A549 (cell line): ENCODE data around the gene JMJD4. TPM values are rescaled to one million over a fixed set of nuclear protein-coding genes. Genes with fewer than 3 reads are reported as not detected.

ENCODE experiments used
- ATAC-seq, 2 experiments: fragments of 200-7000 bp in 1 of 2; fragments of >200 bp in 1 of 2; cut with Nextera tagmentation in 1 of 2; cut with Tn5 transposase in 1 of 2; 3 replicates each; pipeline versions ENCODE4 v1.8.0 to v1.9.1; 2018 to 2020; ENCODE audit warnings: mild to moderate bottlenecking in 1 of 2, moderate library complexity in 1 of 2
- CTCF ChIA-PET: fragments of 300-600 bp; sonication (Branson Sonifier 250); formaldehyde crosslinking; extraction: SDS; loops from one replicate; lab custom pipeline; 2021; ENCODE audit warnings: antibody characterized with exemption, inconsistent platforms; lab: Yijun Ruan, JAX
- POLR2A ChIA-PET: fragments of 350-600 bp; formaldehyde crosslinking; extraction: SDS; loops from one replicate; lab custom pipeline; 2021; ENCODE audit warnings: antibody characterized with exemption, inconsistent platforms; lab: Yijun Ruan, JAX
- DNase-seq, 2 experiments: peaks; one replicate each; pipeline versions ENCODE4 v3.0.0 to v3.0.0-alpha.2; 2011 to 2016; ENCODE audit warnings: low read depth in 1 of 2, low spot score in 1 of 2
- FAIRE-seq: peaks from 2 replicates; lab custom pipeline; 2011; peaks lifted over from hg19 to GRCh38; lab: Jason Lieb, UNC
- H3K27ac ChIP-seq, 2 experiments: fragments of >200 bp; sonication (Bioruptor Twin); formaldehyde crosslinking; 3 replicates each; pipeline ENCODE4 v1.5.1; 2016 to 2017
- H3K4me1 ChIP-seq: fragments of >200 bp; sonication (Bioruptor Twin); formaldehyde crosslinking; 3 replicates; pipeline ENCODE4 v1.6.1; 2016
- H3K4me2 ChIP-seq: fragments of >200 bp; sonication (Bioruptor Twin); formaldehyde crosslinking; 3 replicates; pipeline ENCODE4 v1.6.1; 2016
- H3K4me3 ChIP-seq: fragments of >200 bp; sonication (Bioruptor Twin); formaldehyde crosslinking; 3 replicates; pipeline ENCODE4 v1.5.1; 2016
- H3K9me3 ChIP-seq: fragments of >200 bp; sonication (Bioruptor Twin); formaldehyde crosslinking; 3 replicates; pipeline ENCODE4 v1.6.1; 2016
- CBX2 ChIP-seq: fragments of 200-600 bp; sonication (generic); IDR thresholded peaks from 2 replicates; pipeline ENCODE4 v1.6.1; 2016; ENCODE audit warnings: low read depth, mild to moderate bottlenecking, borderline replicate concordance
- EP300 ChIP-seq, 2 experiments: fragments of >200 bp; sonication (Bioruptor Twin); formaldehyde crosslinking; IDR thresholded peaks; 2 replicates in 1 of 2; 3 replicates in 1 of 2; pipeline ENCODE4 v1.6.1; 2016 to 2017
- FOSB ChIP-seq: fragments of 250-450 bp; sonication (Bioruptor Pico); IDR thresholded peaks from 2 replicates; pipeline ENCODE4 v1.5.0; 2020; ENCODE audit warnings: mild to moderate bottlenecking, moderate library complexity
- HEYL ChIP-seq: fragments of 250-450 bp; sonication (Bioruptor Pico); IDR thresholded peaks from 2 replicates; pipeline ENCODE4 v1.8.0; 2021; ENCODE audit warnings: mild to moderate bottlenecking, moderate library complexity
- HOXA7 ChIP-seq: fragments of 250-450 bp; sonication (Bioruptor Pico); IDR thresholded peaks from 2 replicates; pipeline ENCODE4 v1.5.0; 2020; ENCODE audit warnings: mild to moderate bottlenecking, moderate library complexity
- KDM5A ChIP-seq: fragments of 200-600 bp; sonication (generic); IDR thresholded peaks from 2 replicates; pipeline ENCODE4 v1.6.1; 2016; ENCODE audit warnings: antibody characterized with exemption, mild to moderate bottlenecking
- MAFK ChIP-seq: fragments of 450-650 bp; IDR thresholded peaks from 2 replicates; pipeline ENCODE4 v1.6.1; 2014; ENCODE audit not compliant: partially characterized antibody
- NPAS2 ChIP-seq: fragments of 250-450 bp; sonication (Bioruptor Pico); IDR thresholded peaks from 2 replicates; pipeline ENCODE4 v1.8.0; 2022; ENCODE audit warnings: mild to moderate bottlenecking, moderate library complexity, borderline replicate concordance
- NR3C1 ChIP-seq: fragments of >200 bp; sonication (Bioruptor Twin); formaldehyde crosslinking; IDR thresholded peaks from 3 replicates; pipeline ENCODE4 v1.6.1; 2017
- POLR2A ChIP-seq: IDR thresholded peaks from 2 replicates; pipeline ENCODE4 v1.6.1; 2012; ENCODE audit warnings: mild to moderate bottlenecking, low read length
- RARB ChIP-seq: fragments of 250-450 bp; sonication (Bioruptor Pico); IDR thresholded peaks from 2 replicates; pipeline ENCODE4 v1.8.0; 2021; ENCODE audit warnings: mild to moderate bottlenecking, moderate library complexity
- SMC3 ChIP-seq: fragments of >200 bp; sonication (Bioruptor Twin); formaldehyde crosslinking; IDR thresholded peaks from 3 replicates; pipeline ENCODE4 v1.6.1; 2018; ENCODE audit warnings: inconsistent platforms
- SREBF2 ChIP-seq: fragments of 450-650 bp; IDR thresholded peaks from 2 replicates; pipeline ENCODE4 v1.6.1; 2014; ENCODE audit warnings: mild to moderate bottlenecking, moderate library complexity
- TFCP2L1 ChIP-seq: fragments of 250-450 bp; sonication (Bioruptor Pico); IDR thresholded peaks from 2 replicates; pipeline ENCODE4 v1.5.0; 2021; ENCODE audit warnings: mild to moderate bottlenecking
- ZNF302 ChIP-seq: fragments of 250-450 bp; sonication (Bioruptor Pico); IDR thresholded peaks from 2 replicates; pipeline ENCODE4 v1.9.0; 2021; ENCODE audit warnings: inconsistent platforms, mild to moderate bottlenecking, moderate library complexity
- WGBS: methylation state at CpG from one replicate; pipeline ENCODE4 v1.1.6; 2017; ENCODE audit errors: missing lambda C conversion rate; 5-methylcytosine and 5-hydroxymethylcytosine counted together
- polyA plus RNA-seq, 4 experiments: library from polyadenylated mRNA; depleted of rRNA in 3 of 4; stranded (reverse); fragments of >200 nt; fragmentation: RNase III in 1 of 4; extraction: RNeasy Plus Mini Kit Qiagen cat#74134 plus additional on column Dnase treatment in 1 of 4; gene quantifications; 2 replicates in 3 of 4; 3 replicates in 1 of 4; pipeline ENCODE4 v1.2.3, GENCODE V29; 2011 to 2017
- TF ChIP-seq, protein P1 (sequence below): fragments of 250-450 bp; sonication (Bioruptor Pico); IDR thresholded peaks from 2 replicates; pipeline ENCODE4 v1.5.0; 2021; ENCODE audit warnings: mild to moderate bottlenecking, moderate library complexity, borderline replicate concordance
- TF ChIP-seq, protein P2 (sequence below): fragments of >200 bp; sonication (Bioruptor Twin); formaldehyde crosslinking; IDR thresholded peaks from 3 replicates; pipeline ENCODE4 v1.6.1; 2016
- TF ChIP-seq, protein P3 (sequence below): fragments of 450-650 bp; IDR thresholded peaks from 2 replicates; pipeline ENCODE4 v1.6.1; 2014; ENCODE audit warnings: antibody characterized with exemption
- TF ChIP-seq, protein P4 (sequence below): fragments of 250-450 bp; sonication (Bioruptor Pico); IDR thresholded peaks from 2 replicates; pipeline ENCODE4 v1.5.0; 2020; ENCODE audit warnings: low read depth, mild to moderate bottlenecking, moderate library complexity

The JMJD4 gene
- polyA plus RNA-seq, 2 of the 4 experiments (the other 2 are of a cell fraction) = 18.8 to 21.2 TPM

DNA sequence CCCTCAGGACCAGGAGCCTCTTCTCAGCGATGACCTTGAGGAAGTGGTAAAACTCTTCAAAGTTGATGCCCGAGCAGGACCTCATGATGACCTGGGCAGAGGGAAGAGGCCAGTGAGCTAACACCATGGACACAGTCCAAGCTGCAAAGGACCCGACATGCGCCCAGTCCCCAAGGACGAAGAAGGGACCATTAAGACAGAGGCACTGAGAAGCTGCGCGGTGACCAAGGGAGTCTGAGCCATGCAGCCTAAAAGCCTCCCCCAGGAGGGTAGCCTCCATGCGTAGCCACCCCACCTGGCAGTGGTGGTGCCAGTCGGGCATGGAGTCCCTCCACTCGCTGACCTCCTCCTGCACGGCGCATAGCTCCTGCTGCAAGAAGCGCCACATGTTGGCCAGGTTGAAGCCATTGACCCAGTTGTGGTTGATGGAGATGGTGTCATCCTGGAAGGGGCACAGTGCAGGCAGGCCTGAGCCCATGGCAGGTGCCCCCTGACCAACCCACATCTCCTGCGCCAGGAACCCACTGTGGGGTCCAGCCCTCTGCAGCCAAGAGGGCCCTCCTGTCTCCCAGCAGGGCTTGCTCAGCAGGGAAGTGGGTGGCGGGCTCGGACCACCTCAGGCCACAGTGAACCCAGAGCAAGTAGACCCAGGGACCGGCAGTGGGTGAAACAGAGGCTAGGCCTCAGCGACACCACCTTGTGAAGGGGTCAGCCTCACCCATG, 2.4 kb downstream of the JMJD4 start:
- 94% methylated on average over 16 of the region's 18 CpGs for WGBS
- POLR2A ChIA-PET = no interaction called here
- CTCF ChIA-PET = interaction anchor here (1.0 kb wide), 1 partner anchor 29 kb away, joined by 3 read pairs; no protein-coding TSS in a partner anchor
- no peak overlapping the region for H3K4me3 ChIP-seq
- no peak overlapping the region for H3K4me2 ChIP-seq
- peaks cover 21% of the 10 kb centered on the region; the same call in 2 of the 3 replicates for H3K4me1 ChIP-seq
- DNase-seq (no peak), ATAC-seq (no peak), FAIRE-seq (no peak)
- no peaks in the 10 kb centered on the region for H3K9me3 ChIP-seq
- no peak for TF ChIP-seq ZNF302 (CRISPR knock-in tag)
- no peak for TF ChIP-seq KDM5A
- no peak for TF ChIP-seq TFCP2L1 (CRISPR knock-in tag)
- TF ChIP-seq, protein P1, sequence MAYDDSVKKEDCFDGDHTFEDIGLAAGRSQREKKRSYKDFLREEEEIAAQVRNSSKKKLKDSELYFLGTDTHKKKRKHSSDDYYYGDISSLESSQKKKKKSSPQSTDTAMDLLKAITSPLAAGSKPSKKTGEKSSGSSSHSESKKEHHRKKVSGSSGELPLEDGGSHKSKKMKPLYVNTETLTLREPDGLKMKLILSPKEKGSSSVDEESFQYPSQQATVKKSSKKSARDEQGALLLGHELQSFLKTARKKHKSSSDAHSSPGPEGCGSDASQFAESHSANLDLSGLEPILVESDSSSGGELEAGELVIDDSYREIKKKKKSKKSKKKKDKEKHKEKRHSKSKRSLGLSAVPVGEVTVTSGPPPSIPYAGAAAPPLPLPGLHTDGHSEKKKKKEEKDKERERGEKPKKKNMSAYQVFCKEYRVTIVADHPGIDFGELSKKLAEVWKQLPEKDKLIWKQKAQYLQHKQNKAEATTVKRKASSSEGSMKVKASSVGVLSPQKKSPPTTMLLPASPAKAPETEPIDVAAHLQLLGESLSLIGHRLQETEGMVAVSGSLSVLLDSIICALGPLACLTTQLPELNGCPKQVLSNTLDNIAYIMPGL = no peak
- TF ChIP-seq MAFK = no peak
- TF ChIP-seq HOXA7 = no peak
- TF ChIP-seq, protein P2, sequence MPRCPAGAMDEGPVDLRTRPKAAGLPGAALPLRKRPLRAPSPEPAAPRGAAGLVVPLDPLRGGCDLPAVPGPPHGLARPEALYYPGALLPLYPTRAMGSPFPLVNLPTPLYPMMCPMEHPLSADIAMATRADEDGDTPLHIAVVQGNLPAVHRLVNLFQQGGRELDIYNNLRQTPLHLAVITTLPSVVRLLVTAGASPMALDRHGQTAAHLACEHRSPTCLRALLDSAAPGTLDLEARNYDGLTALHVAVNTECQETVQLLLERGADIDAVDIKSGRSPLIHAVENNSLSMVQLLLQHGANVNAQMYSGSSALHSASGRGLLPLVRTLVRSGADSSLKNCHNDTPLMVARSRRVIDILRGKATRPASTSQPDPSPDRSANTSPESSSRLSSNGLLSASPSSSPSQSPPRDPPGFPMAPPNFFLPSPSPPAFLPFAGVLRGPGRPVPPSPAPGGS = no peak
- TF ChIP-seq FOSB = no peak
- no peak overlapping the region for H3K27ac ChIP-seq

DNA sequence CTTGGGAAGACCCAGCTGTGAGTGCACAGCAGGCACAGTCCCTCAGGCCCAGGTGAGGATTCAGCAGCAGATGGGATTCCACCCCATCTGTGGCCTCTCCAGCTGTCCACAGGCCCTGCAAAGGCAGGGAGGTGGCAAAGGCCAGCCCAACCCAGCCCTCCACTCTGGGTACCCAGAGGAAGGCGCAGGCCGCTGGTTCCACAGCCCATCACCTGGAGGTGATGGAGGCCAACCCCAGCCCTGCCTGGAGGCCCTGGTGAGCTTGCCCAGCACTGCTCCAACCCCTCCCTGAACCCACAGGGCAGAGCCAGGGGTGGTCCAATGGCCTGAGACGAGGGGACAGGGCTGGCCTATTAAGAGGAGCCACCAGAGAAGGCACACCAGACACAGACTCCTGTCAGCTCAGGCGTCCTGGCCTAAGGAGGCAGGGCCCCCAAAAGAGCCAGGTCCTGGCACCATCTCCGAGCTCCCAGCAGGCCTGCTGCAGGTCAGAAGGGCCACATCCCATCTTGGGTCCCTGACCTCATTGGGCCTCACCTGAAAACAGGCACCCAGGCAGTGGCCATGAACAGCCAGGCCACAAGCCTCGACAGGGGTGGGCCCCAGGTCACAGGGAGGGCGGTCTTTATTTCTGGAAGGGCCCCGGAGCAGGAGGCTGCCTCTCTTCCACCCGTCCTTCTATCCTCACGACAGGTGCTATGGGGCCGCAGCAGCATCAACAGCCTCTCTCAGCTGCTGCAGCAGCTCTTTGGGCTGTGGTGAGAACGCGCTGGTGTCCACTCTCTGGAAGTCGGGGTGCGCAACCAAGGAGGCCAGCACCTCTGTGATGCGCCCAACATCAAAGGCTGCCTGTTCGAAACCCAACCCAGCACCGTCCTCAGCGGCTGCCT, 3.2 kb downstream of the JMJD4 start:
- DNase-seq (no peak), FAIRE-seq (no peak), ATAC-seq (no peak)
- H3K4me3 ChIP-seq = no peak overlapping the region
- no peak overlapping the region for H3K4me2 ChIP-seq
- no peaks in the 10 kb centered on the region for H3K9me3 ChIP-seq
- TF ChIP-seq CBX2 (no peak), NR3C1 (no peak), NPAS2 (CRISPR knock-in tag) (no peak), POLR2A (no peak), SMC3 (no peak), FOSB (no peak), SREBF2 (no peak), RARB (no peak), MAFK (no peak)
- TF ChIP-seq, protein P3, sequence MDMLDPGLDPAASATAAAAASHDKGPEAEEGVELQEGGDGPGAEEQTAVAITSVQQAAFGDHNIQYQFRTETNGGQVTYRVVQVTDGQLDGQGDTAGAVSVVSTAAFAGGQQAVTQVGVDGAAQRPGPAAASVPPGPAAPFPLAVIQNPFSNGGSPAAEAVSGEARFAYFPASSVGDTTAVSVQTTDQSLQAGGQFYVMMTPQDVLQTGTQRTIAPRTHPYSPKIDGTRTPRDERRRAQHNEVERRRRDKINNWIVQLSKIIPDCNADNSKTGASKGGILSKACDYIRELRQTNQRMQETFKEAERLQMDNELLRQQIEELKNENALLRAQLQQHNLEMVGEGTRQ = no peak
- H3K4me1 ChIP-seq = peaks cover 21% of the 10 kb centered on the region; the same call in 2 of the 3 replicates
- no peak overlapping the region for H3K27ac ChIP-seq
- POLR2A ChIA-PET = no interaction called here
- CTCF ChIA-PET = interaction anchor here (1.0 to 2.7 kb wide), 2 partner anchors 30 to 214 kb away, joined by 3 to 11 read pairs; no protein-coding TSS in a partner anchor
- WGBS = 92% methylated on average over 13 of the region's 19 CpGs

DNA sequence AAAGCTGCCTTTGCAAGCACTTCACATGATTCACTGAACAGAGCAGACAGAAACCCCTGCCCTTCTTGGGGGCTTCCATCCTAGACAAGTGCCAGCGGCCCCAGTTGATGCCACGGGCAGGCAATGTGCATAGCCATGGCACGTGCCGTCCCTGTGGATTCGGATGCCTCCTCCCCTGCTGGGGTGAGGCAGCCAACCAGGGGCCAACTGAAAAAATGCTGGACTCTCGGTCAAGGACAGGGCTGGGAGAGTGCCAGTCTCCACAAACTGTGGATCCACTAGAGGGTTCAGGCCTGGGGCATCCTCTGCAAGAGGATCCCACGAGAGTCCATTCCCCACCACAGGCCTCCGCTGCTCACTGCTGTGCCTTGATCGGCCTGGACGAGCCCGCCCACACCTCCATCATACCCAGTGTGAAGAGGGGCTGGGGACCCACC, 3.8 kb downstream of the JMJD4 start:
- no peak for FAIRE-seq
- Histone ChIP-seq H3K4me3 (no peak overlapping the region), H3K4me2 (no peak overlapping the region), H3K4me1 (peaks cover 15% of the 10 kb centered on the region; the same call in 2 of the 3 replicates), H3K27ac (no peak overlapping the region), H3K9me3 (no peaks in the 10 kb centered on the region; the same call in 2 of the 3 replicates)
- TF ChIP-seq, protein P4, sequence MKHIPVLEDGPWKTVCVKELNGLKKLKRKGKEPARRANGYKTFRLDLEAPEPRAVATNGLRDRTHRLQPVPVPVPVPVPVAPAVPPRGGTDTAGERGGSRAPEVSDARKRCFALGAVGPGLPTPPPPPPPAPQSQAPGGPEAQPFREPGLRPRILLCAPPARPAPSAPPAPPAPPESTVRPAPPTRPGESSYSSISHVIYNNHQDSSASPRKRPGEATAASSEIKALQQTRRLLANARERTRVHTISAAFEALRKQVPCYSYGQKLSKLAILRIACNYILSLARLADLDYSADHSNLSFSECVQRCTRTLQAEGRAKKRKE = no peak
- TF ChIP-seq HEYL (CRISPR knock-in tag) (no peak), EP300 (IDR thresholded peaks at IDR 0.05) (no peak)
- POLR2A ChIA-PET = no interaction called here
- no peak for ATAC-seq
- WGBS = 91% methylated on average over 10 of the region's 11 CpGs
- CTCF ChIA-PET = interaction anchor here (0.8 to 2.7 kb wide), 3 partner anchors 31 to 214 kb away, joined by 3 to 11 read pairs (median 4); no protein-coding TSS in a partner anchor
- DNase-seq = no peak
